HEK293 (cell line): ENCODE data around the gene ZIC5.

Source experiments
- CTCF ChIP-seq: fragments of 450-650 bp; formaldehyde crosslinking; IDR thresholded peaks from 2 replicates; pipeline ENCODE4 v1.5.1; 2016; ENCODE audit warnings: missing biosample characterization, missing genetic modification characterization
- REST ChIP-seq: fragments of 450-650 bp; formaldehyde crosslinking; IDR thresholded peaks from 2 replicates; pipeline ENCODE4 v1.5.1; 2016; ENCODE audit warnings: missing biosample characterization, missing genetic modification characterization
- YY1 ChIP-seq: fragments of 450-650 bp; formaldehyde crosslinking; IDR thresholded peaks from 2 replicates; pipeline ENCODE4 v1.5.1; 2018; ENCODE audit warnings: missing biosample characterization, missing genetic modification characterization
- ZNF274 ChIP-seq, 2 experiments: fragments of 200-500 bp in 1 of 2; fragments of 450-650 bp in 1 of 2; sonication (Bioruptor generic) in 1 of 2; formaldehyde crosslinking in 1 of 2; IDR thresholded peaks; 2 replicates each; pipeline versions ENCODE4 v1.5.1 to v1.6.1; 2014 to 2016; ENCODE audit warnings: borderline replicate concordance in 1 of 2, inconsistent platforms in 1 of 2, low read length in 1 of 2, missing biosample characterization in 1 of 2, missing genetic modification characterization in 1 of 2
- ZNF404 ChIP-seq: fragments of 450-650 bp; formaldehyde crosslinking; IDR thresholded peaks from 2 replicates; pipeline ENCODE4 v1.5.1; 2017; ENCODE audit warnings: missing biosample characterization, missing genetic modification characterization
- ZNF513 ChIP-seq: fragments of 450-650 bp; IDR thresholded peaks from 2 replicates; pipeline ENCODE4 v1.5.1; 2018; ENCODE audit warnings: missing biosample characterization, missing genetic modification characterization
- ZNF791 ChIP-seq: fragments of 450-650 bp; formaldehyde crosslinking; IDR thresholded peaks from 2 replicates; pipeline ENCODE4 v1.5.1; 2016; ENCODE audit warnings: missing biosample characterization, missing genetic modification characterization
- ZSCAN5A ChIP-seq: fragments of 450-650 bp; formaldehyde crosslinking; IDR thresholded peaks from 2 replicates; pipeline ENCODE4 v1.5.1; 2016; ENCODE audit warnings: missing biosample characterization, missing genetic modification characterization

- no peak for TF ChIP-seq ZNF513 (tag by site-specific recombination)
- TF ChIP-seq ZNF274 (IDR thresholded peaks at IDR 0.05; ENCODE audit: low read length) = no peak
- TF ChIP-seq ZNF274 (tag by site-specific recombination; IDR thresholded peaks at IDR 0.05; ENCODE audit: borderline replicate concordance) = no peak
- no peak for TF ChIP-seq ZNF404
- TF ChIP-seq ZNF791 (tag by site-specific recombination) = no peak
- TF ChIP-seq CTCF (tag by site-specific recombination) = no peak
- TF ChIP-seq REST (tag by site-specific recombination) = no peak
- TF ChIP-seq YY1 = no peak
- no peak for TF ChIP-seq ZSCAN5A (tag by site-specific recombination)
Observed at GRCh38 chr13:99938635-99939034, 32.9 kb downstream of the ZIC5 start.
